GM18868 (cell line): ENCODE results near the gene ZNF385A.
"Not testable (repeated sequence)": the region's sequence is repeated elsewhere in the genome, so short reads cannot be mapped to it uniquely, and the experiment has no call there.

ENCODE experiments used
- ATAC-seq: cut with Tn5 transposase; IDR thresholded peaks from one replicate; pipeline ENCODE4 v1.9.1; 2021; ENCODE audit warnings: mild to moderate bottlenecking, moderate library complexity; ENCODE audit not compliant: unreplicated experiment

The ZNF385A gene

DNA sequence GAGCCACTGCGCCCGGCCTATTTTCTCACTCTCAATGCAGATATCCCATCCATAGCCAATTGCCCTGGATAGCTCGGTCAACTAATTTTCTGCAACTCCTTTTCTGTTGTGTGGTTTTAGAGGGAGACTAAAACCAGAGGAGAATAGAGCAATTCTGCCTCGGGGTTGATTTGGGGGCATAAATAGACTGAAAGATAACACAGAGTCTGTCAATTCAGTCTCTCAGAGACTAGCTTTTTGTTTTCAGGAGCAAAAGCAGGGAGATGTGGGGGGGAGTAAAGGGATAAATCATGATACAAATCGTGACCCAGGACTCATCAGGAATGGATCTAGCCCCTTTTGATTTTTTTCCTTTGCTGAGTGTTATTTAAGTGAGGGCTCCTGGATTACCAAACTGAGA, 53.1 kb downstream of the ZNF385A start:
- ATAC-seq, result no peak

- no peak for ATAC-seq
These were observed 54.1 kb downstream of the ZNF385A start for GRCh38 chr12:54330442-54330841.

DNA sequence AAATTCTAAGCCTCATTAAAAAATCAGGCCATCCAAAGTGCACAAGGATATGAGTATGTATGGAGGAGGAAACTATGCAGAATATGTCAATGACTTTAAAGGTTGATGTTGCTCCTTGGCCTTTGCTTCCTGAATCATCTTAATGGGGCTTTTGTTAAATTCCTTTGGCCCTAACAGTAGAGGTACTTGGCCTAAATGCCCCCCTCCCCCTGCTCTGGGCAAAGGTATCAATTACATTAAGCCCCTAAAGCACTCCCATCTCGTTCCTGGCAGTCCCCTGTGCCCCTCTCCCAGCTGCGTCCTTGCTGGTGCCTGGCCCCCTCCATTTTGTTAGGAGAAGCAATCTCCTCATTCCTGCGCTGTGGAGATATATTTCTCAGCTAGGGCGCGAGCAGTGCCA, 54.8 kb downstream of the ZNF385A start:
- no peak for ATAC-seq

GRCh38 chr12:54328595-54329337, 55.8 kb downstream of the ZNF385A start:
- ATAC-seq, result no peak

DNA sequence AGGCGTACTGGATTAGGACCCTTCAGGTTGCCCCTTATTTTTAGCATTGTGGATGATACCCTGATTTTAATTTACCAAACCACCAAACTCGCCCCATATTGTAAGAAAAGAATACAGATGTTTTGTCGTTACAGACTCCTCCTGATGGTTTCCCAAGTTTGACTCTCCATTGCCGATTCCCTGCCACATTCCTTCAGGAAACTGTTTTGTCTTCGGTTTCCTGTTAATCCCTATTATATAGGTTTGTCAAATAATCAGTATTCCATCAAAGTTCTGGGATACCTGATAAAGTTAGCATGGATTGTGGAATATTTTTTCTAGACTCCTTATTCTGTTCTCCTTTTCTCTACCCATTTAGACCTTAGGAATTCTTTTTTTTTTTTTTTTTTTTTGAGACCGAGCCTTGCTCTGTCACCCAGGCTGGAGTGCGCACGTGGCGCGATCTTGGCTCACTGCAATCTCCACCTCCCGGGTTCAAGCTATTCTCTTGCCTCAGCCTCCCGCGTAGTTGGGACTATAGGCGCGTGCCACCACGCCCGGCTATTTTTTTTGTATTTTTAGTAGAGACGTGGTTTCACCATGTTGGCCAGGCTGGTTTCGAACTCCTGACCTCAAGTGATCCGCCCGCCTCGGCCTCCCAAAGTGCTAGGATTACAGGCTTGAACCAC, 59.0 kb downstream of the ZNF385A start:
- ATAC-seq, result not testable (repeated sequence)

DNA sequence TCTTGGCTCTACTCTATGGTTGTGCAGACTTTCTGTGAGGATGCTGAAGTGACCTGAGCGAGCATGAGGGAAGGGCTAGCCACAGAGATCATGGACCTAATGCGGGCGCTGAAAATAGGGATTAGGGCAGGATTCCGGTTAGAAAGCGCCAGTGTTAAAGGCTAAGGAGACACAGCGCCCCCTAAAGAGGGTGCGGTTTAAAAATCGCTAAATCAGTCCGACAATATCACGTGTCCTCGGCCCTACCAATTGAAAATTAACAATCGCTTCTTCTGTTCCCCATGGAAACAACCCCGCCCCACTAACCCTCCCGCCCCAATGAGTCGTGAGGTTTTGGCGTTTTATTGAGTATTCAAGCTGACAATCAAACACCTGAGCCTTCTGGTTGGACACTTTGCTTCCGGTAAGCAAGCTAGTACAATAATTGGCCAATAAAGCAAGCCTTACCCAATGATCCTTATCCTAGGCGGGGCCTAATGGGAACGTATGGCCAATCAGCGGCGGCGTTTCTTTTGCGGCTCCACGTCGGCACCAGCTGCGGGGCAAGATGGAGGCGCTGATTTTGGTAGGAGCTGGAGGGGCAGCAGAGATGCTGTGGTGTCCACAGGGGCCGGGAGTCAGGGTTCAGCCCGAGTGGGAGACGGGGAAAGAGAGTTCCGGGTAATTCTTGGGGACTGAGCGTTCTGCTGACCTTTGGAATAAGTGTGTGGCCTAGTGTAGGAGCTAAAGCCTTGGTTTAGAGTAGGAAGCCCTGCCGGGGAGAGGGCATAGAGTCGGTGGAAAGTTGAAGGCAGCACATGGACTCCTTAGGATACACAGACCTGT, 59.7 kb downstream of the ZNF385A start, which contains the start of gene COPZ1:
Gene COPZ1, plus strand, starts transcription at position 515 of the 825 bp plus-strand sequence. Its CDS starts 33 bp downstream, at position 548.
- ATAC-seq, result peak; percentile 99

- ATAC-seq, result no peak
These were observed 63.2 kb downstream of the ZNF385A start for GRCh38 chr12:54321363-54321762.
